ENCODE data around the gene PTPN9.
A peak's percentile ranks its signal among the peaks of the same experiment; 100 is the strongest.
"Not testable (repeated sequence)": the region's sequence is repeated elsewhere in the genome, so short reads cannot be mapped to it uniquely, and the experiment has no call there.

Gene PTPN9

DNA sequence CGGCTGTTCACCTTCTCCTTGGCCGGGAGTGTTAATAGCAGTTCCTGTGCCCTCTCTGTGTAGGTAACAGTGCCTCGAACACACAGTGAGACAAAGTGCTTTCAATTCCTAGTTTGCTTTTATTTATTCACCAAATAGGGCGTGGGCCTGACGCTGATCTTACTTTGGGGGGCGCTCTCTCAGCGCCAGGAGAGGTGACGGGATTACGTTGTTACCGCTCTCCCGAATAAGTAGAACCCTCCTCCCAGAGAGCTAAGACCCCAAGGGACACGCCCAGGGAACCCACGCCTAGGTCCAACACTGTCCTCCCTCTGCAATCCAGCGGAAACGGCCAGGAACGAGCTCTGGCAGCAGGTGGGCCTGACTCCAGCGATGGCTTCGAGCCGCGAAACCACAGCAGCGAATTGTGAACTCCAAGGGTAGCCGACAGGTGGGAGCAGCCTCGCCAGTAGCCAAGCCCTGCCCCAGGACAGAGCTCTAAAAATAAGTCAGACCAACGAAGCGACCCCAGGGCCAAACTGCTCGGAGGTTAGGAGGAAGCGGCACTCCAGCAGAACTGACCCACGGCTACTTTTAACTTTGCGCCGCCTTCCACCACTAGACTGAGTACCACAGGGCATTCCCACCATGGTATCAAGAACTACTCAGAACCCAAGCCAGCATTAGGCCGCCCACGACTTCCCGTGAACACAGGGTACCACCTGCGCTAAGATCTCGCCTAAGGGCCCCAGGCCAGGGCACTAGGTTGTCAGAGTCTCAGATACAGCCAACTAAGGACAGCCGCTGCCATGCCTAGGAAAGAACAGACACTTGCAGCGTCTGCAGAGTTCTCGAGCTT is 126.0 kb downstream of the PTPN9 start:
- peak; percentile 39 for DNase-seq

- peak; percentile 65 for DNase-seq
These were observed 126.7 kb downstream of the PTPN9 start for GRCh38 chr15:75452364-75452864.

GRCh38 chr15:75451674-75452363 is 127.3 kb downstream of the PTPN9 start, which contains the start of gene SIN3A:
Gene SIN3A, minus strand, starts transcription at chr15:75451690. Its CDS starts 21,315 bp downstream, at chr15:75430375.
- DNase-seq = peak; percentile 99

- no peak for DNase-seq
These were observed 127.9 kb downstream of the PTPN9 start for GRCh38 chr15:75451202-75451673.

DNA sequence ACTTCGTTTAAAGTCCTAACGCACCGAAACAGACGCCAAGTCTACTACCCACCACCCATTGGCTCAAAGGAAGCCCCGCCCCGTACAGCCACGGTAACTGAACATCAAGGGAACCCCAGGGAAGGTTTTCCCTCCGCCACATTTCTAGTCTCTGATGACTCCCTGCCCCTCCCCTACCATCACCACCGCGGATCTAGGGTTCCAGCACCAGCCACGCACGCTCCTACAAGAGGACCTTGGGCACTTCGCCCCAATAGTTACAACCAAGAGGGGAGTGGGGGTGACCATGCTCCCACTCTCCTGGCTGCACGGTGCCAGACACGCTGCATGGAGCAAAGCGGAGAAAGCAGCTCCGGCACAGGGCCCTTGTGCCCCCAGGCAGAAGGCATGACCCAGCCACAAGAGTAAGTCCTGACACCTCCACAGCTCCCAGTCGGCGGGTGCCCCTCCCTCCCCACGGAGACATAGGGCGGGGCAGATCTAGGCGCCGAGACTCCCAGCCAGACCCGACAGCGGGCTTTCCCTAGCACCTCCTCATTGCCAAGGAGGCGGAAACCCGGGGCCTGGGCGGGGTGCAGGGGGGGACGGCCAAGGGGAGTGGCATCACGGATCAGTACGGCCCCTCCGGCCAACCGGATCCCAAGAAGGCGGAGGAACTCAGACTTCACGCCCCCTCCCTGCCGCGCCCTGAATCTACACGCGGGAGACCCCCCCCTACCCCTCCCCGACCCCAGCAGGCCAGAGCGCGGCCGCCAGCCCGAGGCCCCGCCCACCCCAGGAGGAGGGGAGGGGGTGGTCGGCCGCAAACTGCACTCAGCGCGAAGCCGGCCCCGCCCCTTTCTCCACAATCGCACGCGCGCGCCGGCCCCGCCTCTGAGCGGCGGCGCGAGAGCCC is 128.6 kb downstream of the PTPN9 start:
- DNase-seq = peak; percentile 97

DNA sequence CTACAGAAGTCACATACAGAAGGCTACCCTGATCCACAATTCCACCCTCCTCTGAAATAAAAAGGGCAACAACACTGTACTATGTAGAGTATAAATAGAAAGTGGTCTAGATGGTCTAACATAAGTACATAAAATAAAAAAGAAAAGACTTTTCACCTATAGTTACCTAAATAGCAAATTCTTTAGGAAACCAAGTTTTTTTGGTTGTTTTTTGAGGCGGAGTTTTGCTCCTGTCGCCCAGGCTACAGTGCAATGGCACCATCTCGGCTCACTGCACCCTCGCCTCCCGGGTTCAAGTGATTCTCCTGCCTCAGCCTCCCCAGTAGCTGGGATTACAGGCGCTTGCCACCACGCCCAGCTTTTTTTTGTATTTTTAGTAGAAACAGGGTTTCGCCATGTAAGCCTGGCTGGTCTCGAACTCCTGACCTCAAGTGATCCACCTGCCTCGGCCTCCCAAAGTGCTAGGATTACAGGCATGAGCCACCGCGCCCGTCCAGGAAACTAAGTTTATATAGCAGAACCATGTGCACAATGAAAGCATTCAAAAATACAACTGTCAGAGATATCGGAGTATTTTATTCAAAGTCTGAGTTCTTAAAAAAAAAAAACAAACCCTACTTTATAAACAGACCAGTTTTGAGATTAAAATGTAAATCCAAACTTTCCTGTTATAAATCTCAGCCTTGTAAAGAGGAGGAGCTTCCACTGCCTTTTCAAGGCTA is 129.4 kb downstream of the PTPN9 start:
- no peak for DNase-seq

DNA sequence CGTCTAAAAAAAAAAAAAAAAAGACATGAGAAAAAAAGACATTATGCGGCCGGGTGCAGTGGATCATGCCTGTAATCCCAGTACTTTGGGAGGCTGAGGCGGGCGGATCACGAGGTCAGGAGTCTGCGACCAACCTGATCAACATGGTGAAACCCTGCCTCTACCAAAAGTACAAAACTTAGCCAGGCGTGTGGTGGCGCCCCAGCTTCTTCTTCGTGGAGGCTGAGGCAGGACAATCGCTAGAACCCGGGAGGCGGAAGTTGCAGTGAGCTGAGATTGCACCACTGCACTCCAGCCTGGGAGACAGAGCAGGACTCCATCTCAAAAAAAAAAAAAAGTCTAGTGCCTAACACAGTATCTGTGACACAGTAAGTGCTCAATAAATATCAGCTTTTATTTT is 130.9 kb downstream of the PTPN9 start:
- not testable (repeated sequence) for DNase-seq

DNA sequence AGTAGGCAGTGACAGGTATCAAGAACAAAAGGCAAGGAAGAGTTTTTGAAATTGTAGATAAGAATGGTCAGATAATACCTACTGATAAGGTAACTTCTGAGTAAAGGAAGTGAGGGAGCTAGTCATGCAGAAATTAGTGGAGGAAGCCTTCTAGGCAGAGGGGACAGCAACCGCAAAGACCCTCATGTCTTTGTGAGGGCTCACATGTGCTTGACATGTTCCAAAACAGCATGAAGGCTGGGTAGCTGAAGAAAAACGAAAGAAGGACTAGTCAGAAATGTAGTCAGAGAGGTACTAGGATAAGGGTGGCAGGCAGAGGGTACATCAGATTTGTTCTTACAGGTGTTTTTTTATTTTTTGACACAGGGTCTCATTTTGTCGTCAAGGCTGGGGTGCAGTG is 133.0 kb downstream of the PTPN9 start:
- DNase-seq = no peak

- DNase-seq = not testable (repeated sequence)
These were observed 133.8 kb downstream of the PTPN9 start for GRCh38 chr15:75445324-75445723.

- DNase-seq = not testable (repeated sequence)
These were observed 135.1 kb downstream of the PTPN9 start for GRCh38 chr15:75443972-75444453.

DNA sequence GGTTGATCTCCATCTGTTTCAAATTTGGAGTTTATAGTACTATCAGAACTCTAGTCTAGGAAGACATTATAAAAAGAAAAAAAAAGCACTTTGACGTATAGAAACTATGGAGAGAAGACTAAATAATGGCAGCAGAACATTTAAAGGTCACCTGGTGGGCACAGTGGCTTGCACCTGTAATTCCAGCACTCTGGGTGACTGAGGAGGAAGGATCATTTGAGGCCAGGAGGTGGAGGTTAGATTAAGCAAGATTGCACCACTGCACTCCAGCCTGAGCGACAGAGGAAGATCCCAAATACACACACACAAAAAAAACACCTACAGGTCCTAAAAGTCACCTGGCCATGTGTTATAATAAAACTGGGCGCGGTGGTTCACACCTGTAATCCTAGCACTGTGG is 141.4 kb downstream of the PTPN9 start:
- DNase-seq = no peak

DNA sequence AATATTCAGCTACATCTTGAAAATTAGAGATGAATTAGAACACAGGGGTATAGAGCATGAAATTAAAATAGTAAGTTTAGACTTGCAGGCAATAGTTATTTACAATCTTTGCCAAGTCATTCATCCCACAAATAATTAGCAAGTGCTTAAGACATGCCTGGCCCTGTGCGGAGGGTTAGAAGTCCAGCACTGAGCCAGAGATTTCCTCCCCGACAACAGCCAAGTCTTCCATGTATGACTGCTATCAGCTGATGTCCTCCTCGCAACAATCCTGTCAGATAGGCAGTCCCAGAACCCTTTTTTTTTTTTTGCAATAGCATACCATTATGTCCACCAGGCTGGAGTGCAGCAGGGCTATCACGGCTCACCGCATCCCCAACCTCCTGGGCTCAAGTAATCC is 142.2 kb downstream of the PTPN9 start:
- no peak for DNase-seq

DNA sequence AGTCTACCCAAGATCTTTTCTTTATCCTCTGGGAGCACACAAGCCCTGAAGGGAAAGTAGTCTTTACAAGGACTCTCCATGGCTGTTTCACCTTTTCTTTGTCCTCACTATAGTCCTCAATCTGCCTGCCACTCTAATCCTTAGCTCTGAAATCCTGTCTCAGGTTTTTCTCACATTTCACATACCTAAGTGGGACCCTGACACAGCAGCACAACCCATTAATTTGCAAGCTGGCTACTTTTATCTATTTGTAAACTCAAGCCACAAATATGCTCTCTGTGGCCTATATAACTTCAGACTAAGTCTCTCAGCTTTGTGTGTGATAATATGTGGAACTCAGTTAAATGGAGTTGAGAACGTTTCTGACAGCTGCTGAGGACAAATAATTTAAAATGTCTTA is 147.4 kb downstream of the PTPN9 start:
- no peak for DNase-seq

DNA sequence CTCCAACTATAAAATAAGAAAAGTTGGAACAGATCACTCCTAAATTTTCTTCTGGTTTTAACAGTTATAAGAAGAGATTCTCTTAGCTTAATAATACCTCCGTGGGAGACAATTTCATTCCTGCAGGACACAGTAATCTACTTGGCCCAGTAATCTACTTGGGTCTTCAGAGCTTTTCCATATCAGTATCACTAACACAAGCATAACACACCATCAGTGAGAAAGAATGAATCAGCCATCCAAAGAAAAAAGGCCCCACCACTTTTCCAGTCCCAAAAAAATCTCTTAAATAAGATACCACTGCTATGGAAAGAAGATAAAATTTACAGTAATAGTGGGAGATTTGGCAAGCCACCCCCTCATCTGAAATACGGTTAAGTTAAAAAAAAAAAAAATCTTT is 147.8 kb downstream of the PTPN9 start:
- DNase-seq = no peak

DNA sequence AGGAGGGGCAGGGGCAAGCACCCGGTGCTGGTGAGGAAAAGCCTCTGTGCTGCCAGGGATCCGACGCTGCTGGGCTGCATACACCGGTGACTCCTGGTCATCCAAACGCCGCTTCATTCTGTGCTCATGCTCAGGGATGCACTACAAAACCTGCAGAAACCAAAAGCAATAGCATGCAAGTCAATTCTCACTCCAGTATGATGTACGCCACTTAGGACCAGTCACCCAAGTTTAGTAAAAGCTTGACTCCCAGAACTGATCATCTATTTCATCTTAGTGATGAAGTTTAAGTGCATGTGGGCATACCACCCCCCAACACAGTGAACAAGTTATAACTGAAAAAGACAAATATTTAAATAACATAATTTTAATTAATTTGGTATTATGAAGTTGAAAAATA is 148.9 kb downstream of the PTPN9 start:
- no peak for DNase-seq

GRCh38 chr15:75428152-75428551 is 151.0 kb downstream of the PTPN9 start:
- DNase-seq = no peak

- no peak for DNase-seq
These were observed 153.1 kb downstream of the PTPN9 start for GRCh38 chr15:75425966-75426500.

GRCh38 chr15:75422554-75422953 is 156.6 kb downstream of the PTPN9 start:
- DNase-seq = no peak

DNA sequence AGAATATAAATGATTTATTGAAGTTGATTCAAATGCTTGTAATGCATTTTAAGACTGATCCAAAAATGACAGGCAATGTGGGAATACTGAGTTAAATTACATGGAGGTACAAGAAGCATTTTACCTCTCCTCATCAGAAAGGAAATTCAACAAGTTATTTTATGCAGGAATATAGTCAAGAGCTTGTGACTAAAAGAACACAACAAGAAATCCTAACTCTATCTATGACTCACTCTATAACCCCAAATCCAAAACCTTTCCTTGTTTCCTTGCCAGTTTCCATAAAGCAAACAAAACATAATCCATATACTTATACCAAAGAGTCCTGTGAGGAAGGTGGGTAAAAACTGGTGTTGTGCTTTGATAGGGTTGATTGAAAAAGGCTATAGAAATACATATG is 158.4 kb downstream of the PTPN9 start:
- no peak for DNase-seq

DNA sequence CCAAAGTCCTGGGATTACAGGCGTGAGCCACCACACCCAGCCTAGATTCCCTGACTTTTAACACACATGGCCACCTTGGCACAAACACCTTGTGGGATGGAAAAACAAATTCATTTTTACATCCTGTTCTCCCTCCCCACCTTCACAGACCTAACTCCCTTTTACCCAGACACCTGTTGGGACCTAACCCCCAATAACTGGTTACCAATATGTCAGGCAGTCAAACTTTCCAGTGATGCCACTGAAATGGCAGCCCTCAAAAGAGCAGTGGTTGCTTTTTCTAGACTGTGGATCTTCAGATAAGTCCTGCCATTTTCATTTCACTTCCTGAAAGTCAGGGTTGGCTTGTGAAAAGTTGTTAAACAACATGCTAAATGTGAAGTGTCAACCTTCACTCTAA is 162.5 kb downstream of the PTPN9 start:
- no peak for DNase-seq

All from effector CD8-positive, alpha-beta T cell (primary cell).